ENCODE measurements around the gene STMP1. TPM values are rescaled to one million over a fixed set of nuclear protein-coding genes. Genes with fewer than 3 reads are reported as not detected.

Gene STMP1
- total RNA-seq, 5 donors from 2014 or later (not counting 1 experiment from before 2014, with no cell fraction given): 15.2 to 23.0 (median 21.5) TPM

- POLR2A ChIA-PET: no interaction called here
- H3K36me3 Mint-ChIP-seq: peaks cover 43% of the 10 kb centered on the region
- WGBS (ENCODE audit: insufficient coverage): 94% methylated on average over 2 of the region's 4 CpGs
These were observed 16.6 kb downstream of the STMP1 start for GRCh38 chr7:135678612-135679575.

GRCh38 chr7:135681762-135682161 lies 19.4 kb downstream of the STMP1 start:
- Histone ChIP-seq H3K4me1 (ENCODE audit: control insufficient read depth in 1 of 2, extremely low read depth in 1 of 2, insufficient read depth in 2 of 2, low read length in 2 of 2) (no peaks in the 10 kb centered on the region), H3K27me3 (replicated peaks in 1 of 2; ENCODE audit: control insufficient read depth in 2 of 2, extremely low read depth in 1 of 2, insufficient read depth in 2 of 2, low read length in 1 of 2) (no peaks in the 10 kb centered on the region), H3K27ac (ENCODE audit: low read length) (no peak overlapping the region), H3K9me3 (no peaks in the 10 kb centered on the region), H3K36me3 (ENCODE audit: control insufficient read depth in 2 of 2, extremely low read depth in 1 of 2, insufficient read depth in 1 of 2, low read length in 1 of 2) (peaks cover 0 to 19% of the 10 kb centered on the region in 2 donors), H3K4me3 (ENCODE audit: control insufficient read depth in 1 of 2, extremely low read depth in 1 of 2, low read length in 1 of 2) (no peak overlapping the region)
- H3K4me1 Mint-ChIP-seq: peaks cover 2 to 7% (median 3%) of the 10 kb centered on the region in 3 donors
- no peak for ATAC-seq (replicated peaks in 1 of 4)
- POLR2A ChIA-PET: interaction anchor here in 1 of 2 donors (0.7 kb wide), 1 partner anchor 474 kb away, joined by 4 read pairs; no protein-coding TSS in a partner anchor
- 98% methylated on average over 4 of the region's 5 CpGs for WGBS (ENCODE audit: insufficient coverage)
- peaks cover 40% of the 10 kb centered on the region for H3K36me3 Mint-ChIP-seq
- H3K27ac Mint-ChIP-seq: no peak overlapping the region
- CTCF ChIA-PET: no interaction called here
- H3K4me3 Mint-ChIP-seq: no peak overlapping the region
- DNase-seq: no peak
- H3K9me3 Mint-ChIP-seq: no peaks in the 10 kb centered on the region
- H3K27me3 Mint-ChIP-seq: no peaks in the 10 kb centered on the region

More at GRCh38 chr7:135678612-135679575, 16.6 kb downstream of the STMP1 start:
- Mint-ChIP-seq H3K27ac (no peak overlapping the region), H3K9me3 (no peaks in the 10 kb centered on the region), H3K27me3 (no peaks in the 10 kb centered on the region), H3K4me1 (peaks cover 2 to 7% (median 3%) of the 10 kb centered on the region in 3 donors), H3K4me3 (no peak overlapping the region)
- peaks cover 0 to 45% of the 10 kb centered on the region in 2 donors for H3K36me3 ChIP-seq (ENCODE audit: control insufficient read depth in 2 of 2, extremely low read depth in 1 of 2, insufficient read depth in 1 of 2, low read length in 1 of 2)
- H3K27ac ChIP-seq (ENCODE audit: low read length): no peak overlapping the region
- no peak overlapping the region for H3K4me3 ChIP-seq (ENCODE audit: control insufficient read depth in 1 of 2, extremely low read depth in 1 of 2, low read length in 1 of 2)
- no peaks in the 10 kb centered on the region for H3K9me3 ChIP-seq
- DNase-seq: no peak
- ATAC-seq (replicated peaks in 1 of 4): no peak
- H3K4me1 ChIP-seq (ENCODE audit: control insufficient read depth in 1 of 2, extremely low read depth in 1 of 2, insufficient read depth in 2 of 2, low read length in 2 of 2): no peaks in the 10 kb centered on the region
- H3K27me3 ChIP-seq (replicated peaks in 1 of 2; ENCODE audit: control insufficient read depth in 2 of 2, extremely low read depth in 1 of 2, insufficient read depth in 2 of 2, low read length in 1 of 2): no peaks in the 10 kb centered on the region
- CTCF ChIA-PET: interaction anchor here in 1 of 2 donors (0.6 kb wide), 1 partner anchor 49 kb away, joined by 5 read pairs; no protein-coding TSS in a partner anchor

- no peaks in the 10 kb centered on the region for H3K9me3 Mint-ChIP-seq
- Histone ChIP-seq H3K36me3 (ENCODE audit: control insufficient read depth in 2 of 2, extremely low read depth in 1 of 2, insufficient read depth in 1 of 2, low read length in 1 of 2) (peaks cover 0 to 14% of the 10 kb centered on the region in 2 donors), H3K27me3 (replicated peaks in 1 of 2; ENCODE audit: control insufficient read depth in 2 of 2, extremely low read depth in 1 of 2, insufficient read depth in 2 of 2, low read length in 1 of 2) (no peaks in the 10 kb centered on the region), H3K27ac (ENCODE audit: low read length) (no peak overlapping the region), H3K9me3 (no peaks in the 10 kb centered on the region), H3K4me3 (ENCODE audit: control insufficient read depth in 1 of 2, extremely low read depth in 1 of 2, low read length in 1 of 2) (no peak overlapping the region), H3K4me1 (ENCODE audit: control insufficient read depth in 1 of 2, extremely low read depth in 1 of 2, insufficient read depth in 2 of 2, low read length in 2 of 2) (no peaks in the 10 kb centered on the region)
- CTCF ChIA-PET: no interaction called here
- H3K4me1 Mint-ChIP-seq: peaks cover 2 to 7% (median 3%) of the 10 kb centered on the region in 3 donors
- 100% methylated on average over 1 of the region's 3 CpGs for WGBS (ENCODE audit: insufficient coverage)
- no peaks in the 10 kb centered on the region for H3K27me3 Mint-ChIP-seq
- H3K36me3 Mint-ChIP-seq: peaks cover 40% of the 10 kb centered on the region
- no peak for ATAC-seq (replicated peaks in 1 of 4)
- POLR2A ChIA-PET: no interaction called here
- no peak overlapping the region for H3K4me3 Mint-ChIP-seq
- DNase-seq: no peak
- H3K27ac Mint-ChIP-seq: no peak overlapping the region
These were observed 19.9 kb downstream of the STMP1 start for GRCh38 chr7:135682191-135682590.

GRCh38 chr7:135683609-135684008 lies 21.3 kb downstream of the STMP1 start:
- no peak overlapping the region for H3K27ac Mint-ChIP-seq
- WGBS (ENCODE audit: insufficient coverage): no CpG with 5 or more reads among the region's 3 CpGs
- H3K36me3 Mint-ChIP-seq: peaks cover 32% of the 10 kb centered on the region
- H3K9me3 Mint-ChIP-seq: no peaks in the 10 kb centered on the region
- H3K36me3 ChIP-seq (ENCODE audit: control insufficient read depth in 2 of 2, extremely low read depth in 1 of 2, insufficient read depth in 1 of 2, low read length in 1 of 2): peaks cover 0 to 8% of the 10 kb centered on the region in 2 donors
- no peaks in the 10 kb centered on the region for H3K27me3 Mint-ChIP-seq
- ChIA-PET POLR2A (no interaction called here), CTCF (interaction anchor here (0.6 to 1.4 kb wide), 2 partner anchors 11 to 1355 kb away, joined by 3 to 6 read pairs; no protein-coding TSS in a partner anchor)
- H3K27me3 ChIP-seq (replicated peaks in 1 of 2; ENCODE audit: control insufficient read depth in 2 of 2, extremely low read depth in 1 of 2, insufficient read depth in 2 of 2, low read length in 1 of 2): no peaks in the 10 kb centered on the region
- H3K4me3 ChIP-seq (ENCODE audit: control insufficient read depth in 1 of 2, extremely low read depth in 1 of 2, low read length in 1 of 2): no peak overlapping the region
- no peak overlapping the region for H3K27ac ChIP-seq (ENCODE audit: low read length)
- H3K9me3 ChIP-seq: no peaks in the 10 kb centered on the region
- DNase-seq (no peak), ATAC-seq (replicated peaks in 1 of 4) (no peak)
- H3K4me1 Mint-ChIP-seq: peaks cover 2 to 7% (median 3%) of the 10 kb centered on the region in 3 donors
- H3K4me3 Mint-ChIP-seq: no peak overlapping the region
- no peaks in the 10 kb centered on the region for H3K4me1 ChIP-seq (ENCODE audit: control insufficient read depth in 1 of 2, extremely low read depth in 1 of 2, insufficient read depth in 2 of 2, low read length in 2 of 2)

- CTCF ChIA-PET: interaction anchor here in 1 of 2 donors (1.4 kb wide), 1 partner anchor 12 kb away, joined by 6 read pairs; no protein-coding TSS in a partner anchor
- H3K27me3 ChIP-seq (replicated peaks in 1 of 2; ENCODE audit: control insufficient read depth in 2 of 2, extremely low read depth in 1 of 2, insufficient read depth in 2 of 2, low read length in 1 of 2): no peaks in the 10 kb centered on the region
- Mint-ChIP-seq H3K27me3 (no peaks in the 10 kb centered on the region), H3K9me3 (no peaks in the 10 kb centered on the region), H3K36me3 (peaks cover 29% of the 10 kb centered on the region), H3K4me3 (no peak overlapping the region), H3K27ac (peak overlapping the region in 1 of 2 donors; percentile 28), H3K4me1 (peaks cover 2 to 7% (median 3%) of the 10 kb centered on the region in 3 donors)
- H3K9me3 ChIP-seq: no peaks in the 10 kb centered on the region
- no peaks in the 10 kb centered on the region for H3K4me1 ChIP-seq (ENCODE audit: control insufficient read depth in 1 of 2, extremely low read depth in 1 of 2, insufficient read depth in 2 of 2, low read length in 2 of 2)
- H3K36me3 ChIP-seq (ENCODE audit: control insufficient read depth in 2 of 2, extremely low read depth in 1 of 2, insufficient read depth in 1 of 2, low read length in 1 of 2): peaks cover 0 to 4% of the 10 kb centered on the region in 2 donors
- no peak overlapping the region for H3K4me3 ChIP-seq (ENCODE audit: control insufficient read depth in 1 of 2, extremely low read depth in 1 of 2, low read length in 1 of 2)
- ATAC-seq (replicated peaks in 1 of 4): no peak
- POLR2A ChIA-PET: no interaction called here
- 71% methylated on average over 1 of the region's 3 CpGs for WGBS (ENCODE audit: insufficient coverage)
- no peak for DNase-seq
- no peak overlapping the region for H3K27ac ChIP-seq (ENCODE audit: low read length)
These were observed 21.8 kb downstream of the STMP1 start for GRCh38 chr7:135684136-135684535.

- CTCF ChIA-PET: no interaction called here
- H3K4me1 Mint-ChIP-seq: peaks cover 2 to 7% (median 3%) of the 10 kb centered on the region in 3 donors
- WGBS (ENCODE audit: insufficient coverage): 100% methylated on average over 2 of the region's 5 CpGs
- ATAC-seq (replicated peaks in 1 of 4): no peak
- no peak overlapping the region for H3K4me3 ChIP-seq (ENCODE audit: control insufficient read depth in 1 of 2, extremely low read depth in 1 of 2, low read length in 1 of 2)
- H3K36me3 Mint-ChIP-seq: peaks cover 26% of the 10 kb centered on the region
- peaks cover 0 to 4% of the 10 kb centered on the region in 2 donors for H3K36me3 ChIP-seq (ENCODE audit: control insufficient read depth in 2 of 2, extremely low read depth in 1 of 2, insufficient read depth in 1 of 2, low read length in 1 of 2)
- H3K27ac ChIP-seq (ENCODE audit: low read length): no peak overlapping the region
- no peaks in the 10 kb centered on the region for H3K9me3 Mint-ChIP-seq
- no peaks in the 10 kb centered on the region for H3K27me3 ChIP-seq (replicated peaks in 1 of 2; ENCODE audit: control insufficient read depth in 2 of 2, extremely low read depth in 1 of 2, insufficient read depth in 2 of 2, low read length in 1 of 2)
- H3K4me1 ChIP-seq (ENCODE audit: control insufficient read depth in 1 of 2, extremely low read depth in 1 of 2, insufficient read depth in 2 of 2, low read length in 2 of 2): no peaks in the 10 kb centered on the region
- H3K9me3 ChIP-seq: no peaks in the 10 kb centered on the region
- POLR2A ChIA-PET: no interaction called here
- no peaks in the 10 kb centered on the region for H3K27me3 Mint-ChIP-seq
- no peak for DNase-seq
- H3K4me3 Mint-ChIP-seq: no peak overlapping the region
- no peak overlapping the region for H3K27ac Mint-ChIP-seq
These were observed 22.4 kb downstream of the STMP1 start for GRCh38 chr7:135684699-135685098.

Measured in T-cell (primary cell).